HEK293T (cell line): ENCODE data around the gene HMG20B.
"Not testable (repeated sequence)": the region's sequence is repeated elsewhere in the genome, so short reads cannot be mapped to it uniquely, and the experiment has no call there.

Experiments
- CTCF ChIA-PET: fragments of 350-600 bp; formaldehyde crosslinking; extraction: SDS; loops from one replicate; lab custom pipeline; 2021; ENCODE audit warnings: antibody characterized with exemption, inconsistent platforms; lab: Yijun Ruan, JAX
- POLR2A ChIA-PET: fragments of 350-600 bp; formaldehyde crosslinking; extraction: SDS; loops from one replicate; lab custom pipeline; 2020; ENCODE audit warnings: antibody characterized with exemption, inconsistent platforms; lab: Yijun Ruan, JAX
- DNase-seq: peaks from one replicate; pipeline ENCODE4 v3.0.0; 2012; ENCODE audit warnings: mixed read lengths; ENCODE audit errors: extremely low spot score
- ARNT ChIP-seq: fragments of 450-650 bp; IDR thresholded peaks from 2 replicates; pipeline ENCODE4 v1.6.1; 2017; ENCODE audit warnings: mild to moderate bottlenecking
- BHLHE40 ChIP-seq: fragments of 450-650 bp; IDR thresholded peaks from 2 replicates; pipeline ENCODE4 v1.6.1; 2016; ENCODE audit warnings: mild to moderate bottlenecking, moderate library complexity, borderline replicate concordance
- CTBP1 ChIP-seq: fragments of 450-650 bp; IDR thresholded peaks from 2 replicates; pipeline ENCODE4 v1.6.1; 2016; ENCODE audit warnings: borderline replicate concordance
- ELF4 ChIP-seq: fragments of 450-650 bp; IDR thresholded peaks from 2 replicates; pipeline ENCODE4 v1.6.1; 2017; ENCODE audit warnings: antibody characterized with exemption
- FOXA1 ChIP-seq: fragments of 450-650 bp; IDR thresholded peaks from 2 replicates; pipeline ENCODE4 v1.6.1; 2016; ENCODE audit warnings: mild to moderate bottlenecking
- FOXK2 ChIP-seq: fragments of 450-650 bp; IDR thresholded peaks from 2 replicates; pipeline ENCODE4 v1.6.1; 2016; ENCODE audit warnings: mild to moderate bottlenecking
- FOXM1 ChIP-seq: fragments of 450-650 bp; IDR thresholded peaks from 2 replicates; pipeline ENCODE4 v1.6.1; 2017; ENCODE audit warnings: mild to moderate bottlenecking, borderline replicate concordance
- HDGF ChIP-seq: fragments of 450-650 bp; IDR thresholded peaks from 2 replicates; pipeline ENCODE4 v1.6.1; 2017; ENCODE audit warnings: antibody characterized with exemption, borderline replicate concordance
- L3MBTL2 ChIP-seq: fragments of 450-650 bp; conservative IDR thresholded peaks from 2 replicates; pipeline ENCODE4 v1.6.1; 2016; ENCODE audit warnings: mild to moderate bottlenecking
- LEF1 ChIP-seq: fragments of 450-650 bp; IDR thresholded peaks from 2 replicates; pipeline ENCODE4 v1.6.1; 2017; ENCODE audit warnings: mild to moderate bottlenecking, borderline replicate concordance
- NFRKB ChIP-seq: fragments of 450-650 bp; IDR thresholded peaks from 2 replicates; pipeline ENCODE4 v1.6.1; 2016; ENCODE audit warnings: mild to moderate bottlenecking, moderate library complexity
- SP1 ChIP-seq: fragments of 450-650 bp; IDR thresholded peaks from 2 replicates; pipeline ENCODE4 v1.6.1; 2017
- SUZ12 ChIP-seq: fragments of 450-650 bp; IDR thresholded peaks from 2 replicates; pipeline ENCODE4 v1.6.1; 2016; ENCODE audit warnings: mild to moderate bottlenecking
- TARDBP ChIP-seq: fragments of 450-650 bp; IDR thresholded peaks from 2 replicates; pipeline ENCODE4 v1.6.1; 2016
- ZNF384 ChIP-seq: fragments of 450-650 bp; IDR thresholded peaks from 2 replicates; pipeline ENCODE4 v1.6.1; 2016
- TF ChIP-seq, protein P1 (sequence below): fragments of 450-650 bp; IDR thresholded peaks from 2 replicates; pipeline ENCODE4 v1.6.1; 2016

Gene HMG20B

DNA sequence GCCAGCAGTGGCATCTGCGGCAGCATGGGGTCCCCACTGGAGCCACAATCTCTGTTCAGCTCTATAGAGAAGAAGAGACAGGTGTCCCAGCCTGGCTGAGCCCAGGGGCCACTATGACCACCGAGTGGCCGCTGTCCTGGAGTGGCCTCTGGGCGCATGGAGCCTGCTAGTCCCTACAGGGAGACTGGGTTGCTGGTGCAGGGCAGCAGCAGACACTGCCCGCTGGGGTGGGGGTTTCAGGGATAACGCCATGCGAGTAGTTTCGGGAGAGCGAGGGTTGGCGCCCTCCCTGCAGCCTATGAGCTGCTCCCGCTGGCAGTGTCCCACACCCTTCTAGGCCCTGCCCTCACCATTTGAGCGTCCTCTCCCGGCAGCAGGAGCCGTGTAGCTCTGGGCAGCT, 44.7 kb upstream of the HMG20B start:
- no peak for DNase-seq
- POLR2A ChIA-PET: no interaction called here
- CTCF ChIA-PET: no interaction called here
- TF ChIP-seq SUZ12 (no peak), ELF4 (no peak), ARNT (no peak), FOXM1 (no peak), FOXA1 (no peak), SP1 (no peak), NFRKB (no peak), FOXK2 (no peak)

DNA sequence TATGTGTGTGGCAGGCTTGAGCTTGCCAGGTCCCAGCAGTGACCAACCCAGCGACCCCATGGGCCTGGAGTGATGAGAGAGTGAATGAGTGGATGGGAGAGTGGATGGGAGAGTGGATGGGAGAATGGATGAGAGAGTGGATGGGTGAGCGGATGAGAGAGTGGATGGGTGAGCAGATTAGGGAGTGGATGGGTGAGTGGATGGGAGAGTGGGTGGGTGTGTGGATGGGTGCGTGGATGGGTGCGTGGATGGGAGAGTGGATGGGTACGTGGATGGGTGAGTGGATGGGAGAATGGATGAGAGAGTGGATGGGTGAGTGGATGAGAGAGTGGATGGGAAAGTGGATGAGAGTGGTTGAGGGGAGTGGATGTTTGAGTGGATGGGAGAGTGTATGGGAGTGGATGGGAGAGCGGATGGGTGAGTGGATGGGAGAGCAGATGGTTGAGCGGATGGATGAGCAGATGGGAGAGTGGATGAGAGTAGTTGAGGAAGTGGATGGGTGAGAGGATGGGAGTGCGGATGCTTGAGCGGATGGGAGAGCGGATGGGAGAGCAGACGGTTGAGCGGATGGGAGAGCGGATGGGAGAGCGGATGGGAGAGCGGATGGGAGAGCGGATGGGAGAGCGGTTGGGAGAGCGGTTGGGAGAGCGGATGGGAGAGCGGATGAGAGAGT, 44.1 kb upstream of the HMG20B start:
- ChIA-PET POLR2A (no interaction called here), CTCF (no interaction called here)
- TF ChIP-seq FOXA1: no peak
- no peak for TF ChIP-seq NFRKB
- no peak; the same call in 1 of the 2 replicates for TF ChIP-seq TARDBP
- TF ChIP-seq ZNF384: no peak
- TF ChIP-seq FOXK2: no peak
- no peak for TF ChIP-seq SP1
- no peak for TF ChIP-seq LEF1
- no peak for TF ChIP-seq FOXM1
- no peak for TF ChIP-seq L3MBTL2
- TF ChIP-seq HDGF: no peak
- TF ChIP-seq BHLHE40: no peak
- TF ChIP-seq ARNT: no peak
- no peak for TF ChIP-seq ELF4
- no peak for DNase-seq

DNA sequence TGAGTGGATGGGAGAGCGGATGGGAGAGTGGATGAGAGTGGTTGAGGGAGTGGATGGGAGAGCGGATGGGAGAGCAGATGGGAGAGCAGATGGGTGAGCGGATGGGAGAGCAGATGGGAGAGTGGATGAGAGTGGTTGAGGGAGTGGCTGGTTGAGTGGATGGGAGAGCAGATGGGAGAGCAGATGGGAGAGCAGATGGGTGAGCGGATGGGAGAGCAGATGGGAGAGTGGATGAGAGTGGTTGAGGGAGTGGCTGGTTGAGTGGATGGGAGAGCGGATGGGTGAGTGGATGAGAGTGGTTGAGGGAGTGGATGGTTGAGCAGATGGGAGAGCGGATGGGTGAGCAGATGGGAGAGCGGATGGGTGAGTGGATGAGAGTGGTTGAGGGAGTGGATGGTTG, 43.4 kb upstream of the HMG20B start:
- POLR2A ChIA-PET, DNase-seq, CTCF ChIA-PET: not testable (repeated sequence)

DNA sequence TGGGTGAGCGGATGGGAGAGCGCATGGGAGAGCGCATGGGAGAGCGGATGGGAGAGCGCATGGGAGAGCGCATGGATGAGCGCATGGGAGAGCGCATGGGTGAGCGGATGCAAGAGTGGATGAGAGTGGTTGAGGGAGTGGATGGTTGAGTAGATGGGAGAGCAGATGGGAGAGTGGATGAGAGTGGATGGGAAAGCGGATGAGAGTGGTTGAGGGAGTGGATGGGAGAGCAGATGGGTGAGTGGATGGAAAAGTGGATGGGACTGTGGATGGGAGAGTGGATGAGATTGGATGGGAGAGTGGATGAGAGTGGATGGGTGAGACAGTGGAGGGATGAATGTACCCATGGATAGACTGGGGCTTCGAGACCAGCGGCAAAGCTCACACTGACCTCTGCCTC, 42.4 kb upstream of the HMG20B start:
- TF ChIP-seq HDGF: no peak
- TF ChIP-seq TARDBP: no peak
- TF ChIP-seq NFRKB: no peak
- TF ChIP-seq, protein P1, sequence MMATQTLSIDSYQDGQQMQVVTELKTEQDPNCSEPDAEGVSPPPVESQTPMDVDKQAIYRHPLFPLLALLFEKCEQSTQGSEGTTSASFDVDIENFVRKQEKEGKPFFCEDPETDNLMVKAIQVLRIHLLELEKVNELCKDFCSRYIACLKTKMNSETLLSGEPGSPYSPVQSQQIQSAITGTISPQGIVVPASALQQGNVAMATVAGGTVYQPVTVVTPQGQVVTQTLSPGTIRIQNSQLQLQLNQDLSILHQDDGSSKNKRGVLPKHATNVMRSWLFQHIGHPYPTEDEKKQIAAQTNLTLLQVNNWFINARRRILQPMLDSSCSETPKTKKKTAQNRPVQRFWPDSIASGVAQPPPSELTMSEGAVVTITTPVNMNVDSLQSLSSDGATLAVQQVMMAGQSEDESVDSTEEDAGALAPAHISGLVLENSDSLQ: no peak
- no peak for TF ChIP-seq FOXK2
- DNase-seq: no peak
- ChIA-PET CTCF (no interaction called here), POLR2A (no interaction called here)

DNA sequence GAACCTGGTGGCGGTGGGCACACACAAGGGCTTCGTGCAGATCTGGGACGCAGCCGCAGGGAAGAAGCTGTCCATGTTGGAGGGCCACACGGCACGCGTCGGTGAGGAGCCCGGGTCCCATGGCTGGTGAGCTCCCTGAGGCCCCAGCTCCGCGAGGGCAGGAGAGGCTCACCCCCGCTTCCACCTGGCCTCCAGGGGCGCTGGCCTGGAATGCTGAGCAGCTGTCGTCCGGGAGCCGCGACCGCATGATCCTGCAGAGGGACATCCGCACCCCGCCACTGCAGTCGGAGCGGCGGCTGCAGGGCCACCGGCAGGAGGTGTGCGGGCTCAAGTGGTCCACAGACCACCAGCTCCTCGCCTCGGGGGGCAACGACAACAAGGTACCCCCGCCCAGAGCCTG, 41.0 kb upstream of the HMG20B start:
- DNase-seq: no peak
- ChIA-PET POLR2A (no interaction called here), CTCF (interaction anchor here (0.5 kb wide), 1 partner anchor 286 kb away, joined by 3 read pairs; no protein-coding TSS in a partner anchor)
- TF ChIP-seq LEF1 (no peak), ZNF384 (no peak), CTBP1 (no peak), L3MBTL2 (no peak), NFRKB (no peak)
- TF ChIP-seq, protein P1: no peak

DNA sequence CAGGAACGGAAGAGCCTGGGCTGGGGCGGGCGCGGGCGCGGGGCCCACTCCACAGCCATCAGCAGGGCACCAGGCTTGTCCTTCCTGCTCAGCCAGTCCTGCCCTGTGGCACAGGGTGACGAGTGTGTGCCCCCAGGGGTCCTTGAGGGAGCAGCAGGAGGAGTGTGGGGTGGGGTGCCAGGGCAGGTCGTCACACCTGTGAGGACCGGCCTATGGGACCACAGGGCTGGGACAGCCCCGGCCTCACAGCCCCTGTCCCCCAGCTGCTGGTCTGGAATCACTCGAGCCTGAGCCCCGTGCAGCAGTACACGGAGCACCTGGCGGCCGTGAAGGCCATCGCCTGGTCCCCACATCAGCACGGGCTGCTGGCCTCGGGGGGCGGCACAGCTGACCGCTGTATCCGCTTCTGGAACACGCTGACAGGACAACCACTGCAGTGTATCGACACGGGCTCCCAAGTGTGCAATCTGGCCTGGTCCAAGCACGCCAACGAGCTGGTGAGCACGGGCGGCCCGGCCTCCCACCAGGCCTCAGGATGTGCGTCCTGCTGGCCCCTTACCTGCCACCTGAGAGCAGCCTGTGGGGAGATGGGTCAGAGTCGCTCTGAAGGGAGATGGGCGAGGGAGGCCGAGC, 40.5 kb upstream of the HMG20B start:
- DNase-seq: no peak
- POLR2A ChIA-PET: no interaction called here
- TF ChIP-seq ARNT: no peak
- no peak for TF ChIP-seq ELF4
- TF ChIP-seq, protein P1: no peak
- TF ChIP-seq FOXM1: no peak
- no peak for TF ChIP-seq FOXK2
- no peak for TF ChIP-seq SUZ12
- TF ChIP-seq BHLHE40: no peak
- no peak for TF ChIP-seq SP1
- TF ChIP-seq FOXA1: no peak
- no peak for TF ChIP-seq L3MBTL2
- CTCF ChIA-PET: interaction anchor here (0.5 kb wide), 1 partner anchor 285 kb away, joined by 3 read pairs; no protein-coding TSS in a partner anchor

DNA sequence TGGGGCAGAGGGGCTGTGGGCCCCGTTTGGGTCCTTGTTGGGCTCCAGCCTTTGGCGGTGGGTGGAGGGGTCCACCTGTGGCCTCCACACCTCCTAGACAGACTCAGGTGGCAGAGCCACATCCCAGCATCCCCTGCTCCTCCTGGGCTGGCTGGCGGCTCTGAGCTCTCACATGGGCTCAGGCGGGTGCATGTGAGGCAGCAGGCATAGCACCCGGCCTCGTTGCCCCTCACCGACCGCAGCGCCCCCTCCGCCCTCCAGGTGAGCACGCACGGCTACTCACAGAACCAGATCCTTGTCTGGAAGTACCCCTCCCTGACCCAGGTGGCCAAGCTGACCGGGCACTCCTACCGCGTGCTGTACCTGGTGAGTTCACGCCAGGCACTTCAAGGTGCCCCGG, 39.7 kb upstream of the HMG20B start:
- ChIA-PET POLR2A (no interaction called here), CTCF (no interaction called here)
- TF ChIP-seq NFRKB (no peak), ZNF384 (no peak), SUZ12 (no peak), TARDBP (no peak), L3MBTL2 (no peak), HDGF (no peak), ELF4 (no peak), ARNT (no peak), SP1 (no peak), FOXA1 (no peak), CTBP1 (no peak), BHLHE40 (no peak), FOXK2 (no peak)
- TF ChIP-seq, protein P1: no peak
- DNase-seq: no peak
